ENCODE results near the gene KIF20A. TPM values are rescaled to one million over a fixed set of nuclear protein-coding genes. Genes with fewer than 3 reads are reported as not detected.

KIF20A gene
- total RNA-seq, 1 experiment from 2014 or later, result 67.1 TPM

GRCh38 chr5:138160706-138161105 lies 18.2 kb upstream of the KIF20A start:
- no peak overlapping the region for H3K4me2 ChIP-seq (ENCODE audit: insufficient read depth, insufficient read length, low read length)
- WGBS (ENCODE audit: extremely low coverage, insufficient read length, low lambda C conversion rate), result no CpG with 5 or more reads among the region's 4 CpGs
- no peak overlapping the region for H4K8ac ChIP-seq (replicated peaks; ENCODE audit: insufficient read length, low read depth, low read length)
- H3K56ac ChIP-seq (ENCODE audit: insufficient read length, low read depth, low read length), result no peak overlapping the region
- H4K91ac ChIP-seq (ENCODE audit: insufficient read length, low read depth, low read length), result no peak overlapping the region
- no peak overlapping the region for H3T11ph ChIP-seq (ENCODE audit: low read length)
- H2BK20ac ChIP-seq (ENCODE audit: low read depth, low read length, poor library complexity, severe bottlenecking), result no peak overlapping the region
- H3K18ac ChIP-seq (ENCODE audit: insufficient read length, low read depth, low read length), result no peak overlapping the region
- peaks cover 61 to 94% (median 94%) of the 10 kb centered on the region in 3 experiments; a peak in 6 of 7 replicates for H3K36me3 Mint-ChIP-seq (ENCODE audit: insufficient read depth in 1 of 3, low read depth in 3 of 3)
- no peak for DNase-seq
- no peak overlapping the region for H2AFZ ChIP-seq (ENCODE audit: low read length)
- H3K27me3 ChIP-seq (ENCODE audit: insufficient read depth, low read length), result no peaks in the 10 kb centered on the region
- no peak overlapping the region for H3K14ac ChIP-seq (ENCODE audit: insufficient read depth, low read length)
- no peak overlapping the region for H3K4me3 Mint-ChIP-seq
- H3K27me3 Mint-ChIP-seq (ENCODE audit: low read depth), result no peaks in the 10 kb centered on the region
- no peak overlapping the region for H2BK15ac ChIP-seq (ENCODE audit: low read depth, low read length)
- H3K27ac Mint-ChIP-seq, result no peak overlapping the region
- TF ChIP-seq, protein P1, sequence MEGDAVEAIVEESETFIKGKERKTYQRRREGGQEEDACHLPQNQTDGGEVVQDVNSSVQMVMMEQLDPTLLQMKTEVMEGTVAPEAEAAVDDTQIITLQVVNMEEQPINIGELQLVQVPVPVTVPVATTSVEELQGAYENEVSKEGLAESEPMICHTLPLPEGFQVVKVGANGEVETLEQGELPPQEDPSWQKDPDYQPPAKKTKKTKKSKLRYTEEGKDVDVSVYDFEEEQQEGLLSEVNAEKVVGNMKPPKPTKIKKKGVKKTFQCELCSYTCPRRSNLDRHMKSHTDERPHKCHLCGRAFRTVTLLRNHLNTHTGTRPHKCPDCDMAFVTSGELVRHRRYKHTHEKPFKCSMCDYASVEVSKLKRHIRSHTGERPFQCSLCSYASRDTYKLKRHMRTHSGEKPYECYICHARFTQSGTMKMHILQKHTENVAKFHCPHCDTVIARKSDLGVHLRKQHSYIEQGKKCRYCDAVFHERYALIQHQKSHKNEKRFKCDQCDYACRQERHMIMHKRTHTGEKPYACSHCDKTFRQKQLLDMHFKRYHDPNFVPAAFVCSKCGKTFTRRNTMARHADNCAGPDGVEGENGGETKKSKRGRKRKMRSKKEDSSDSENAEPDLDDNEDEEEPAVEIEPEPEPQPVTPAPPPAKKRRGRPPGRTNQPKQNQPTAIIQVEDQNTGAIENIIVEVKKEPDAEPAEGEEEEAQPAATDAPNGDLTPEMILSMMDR (conservative IDR thresholded peaks at IDR 0.05), result no peak
- no peaks in the 10 kb centered on the region for H3K4me1 ChIP-seq (ENCODE audit: insufficient read depth, low read length)
- H3K23me2 ChIP-seq (ENCODE audit: insufficient read length, low read depth, low read length, poor library complexity, severe bottlenecking), result no peaks in the 10 kb centered on the region
- no peak overlapping the region for H2BK120ac ChIP-seq (ENCODE audit: low read depth, low read length, poor library complexity, severe bottlenecking)
- H3K79me1 ChIP-seq (ENCODE audit: insufficient read depth, low read depth, low read length, poor library complexity, severe bottlenecking), result no peaks in the 10 kb centered on the region
- H3K79me2 ChIP-seq (ENCODE audit: insufficient read depth, low read length), result no peaks in the 10 kb centered on the region
- no peak overlapping the region for H2BK12ac ChIP-seq (ENCODE audit: insufficient read length, low read depth, low read length)
- H3K27ac ChIP-seq (ENCODE audit: insufficient read length, low read depth, low read length), result no peak overlapping the region
- H3K9ac ChIP-seq (ENCODE audit: extremely low read depth, insufficient read length, low read length), result no peak overlapping the region
- H2AK5ac ChIP-seq (ENCODE audit: insufficient read length, low read length), result no peak overlapping the region
- no peak overlapping the region for H3K4ac ChIP-seq (ENCODE audit: low read depth, low read length)
- H2BK5ac ChIP-seq (ENCODE audit: insufficient read length, low read length), result no peak overlapping the region
- H4K5ac ChIP-seq (ENCODE audit: insufficient read length, low read depth, low read length), result no peak overlapping the region
- H3K4me1 Mint-ChIP-seq, result no peaks in the 10 kb centered on the region
- no peaks in the 10 kb centered on the region for H3K9me3 ChIP-seq (ENCODE audit: control insufficient read depth, low read depth, low read length)
- H3K9me3 Mint-ChIP-seq, result no peaks in the 10 kb centered on the region
- H4K20me1 ChIP-seq (ENCODE audit: control insufficient read depth, insufficient read depth, insufficient read length), result no peaks in the 10 kb centered on the region
- no peak overlapping the region for H3K23ac ChIP-seq (ENCODE audit: insufficient read length, low read depth, low read length)

Measured in H9 (cell line).